HG03575 (cell line): ENCODE results near the gene RAB11FIP4.
"Not testable (repeated sequence)": the region's sequence is repeated elsewhere in the genome, so short reads cannot be mapped to it uniquely, and the experiment has no call there.

Source experiments
- ATAC-seq: cut with Tn5 transposase; IDR thresholded peaks from one replicate; pipeline ENCODE4 v1.9.1; 2021; ENCODE audit not compliant: unreplicated experiment, insufficient number of reproducible peaks, low FRiP score; ENCODE audit errors: extremely low read depth

Gene RAB11FIP4

DNA sequence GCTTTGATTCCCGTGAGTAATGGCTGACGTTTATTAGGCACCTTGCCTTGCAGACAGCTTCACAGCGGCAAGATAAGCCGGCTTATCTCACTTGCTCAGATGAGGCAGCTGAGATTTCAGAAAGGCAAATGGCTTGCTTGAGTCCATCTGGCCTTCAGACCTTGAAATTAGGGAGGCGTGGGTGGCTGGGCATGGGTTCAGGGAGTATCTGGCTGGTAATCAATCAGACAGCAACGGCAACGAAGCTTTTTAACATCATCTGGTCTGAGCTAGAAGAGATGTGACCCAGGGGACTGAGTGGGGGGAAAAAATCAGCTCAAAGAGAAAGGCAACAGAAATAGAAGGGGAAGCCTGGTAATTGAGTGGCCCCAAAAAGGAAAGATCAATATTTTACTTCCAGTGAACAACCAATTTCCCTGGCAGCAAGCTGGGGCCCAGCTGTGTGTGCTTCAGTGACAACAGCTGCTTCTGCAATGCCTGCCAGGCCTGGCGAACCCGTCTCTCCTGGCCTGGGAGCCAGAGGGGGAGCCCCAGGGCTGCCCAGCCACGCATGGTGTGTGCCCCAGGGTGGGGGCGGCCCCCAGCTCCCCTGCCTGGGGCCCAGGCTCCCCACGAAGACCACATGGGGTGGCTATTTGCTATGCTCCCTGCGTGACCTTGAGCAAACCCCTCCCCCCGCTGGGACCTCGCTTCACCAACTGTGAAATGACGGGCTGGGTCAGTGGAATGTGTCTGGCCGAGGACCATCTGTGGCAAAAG is 34.0 kb downstream of the RAB11FIP4 start:
- no peak for ATAC-seq

DNA sequence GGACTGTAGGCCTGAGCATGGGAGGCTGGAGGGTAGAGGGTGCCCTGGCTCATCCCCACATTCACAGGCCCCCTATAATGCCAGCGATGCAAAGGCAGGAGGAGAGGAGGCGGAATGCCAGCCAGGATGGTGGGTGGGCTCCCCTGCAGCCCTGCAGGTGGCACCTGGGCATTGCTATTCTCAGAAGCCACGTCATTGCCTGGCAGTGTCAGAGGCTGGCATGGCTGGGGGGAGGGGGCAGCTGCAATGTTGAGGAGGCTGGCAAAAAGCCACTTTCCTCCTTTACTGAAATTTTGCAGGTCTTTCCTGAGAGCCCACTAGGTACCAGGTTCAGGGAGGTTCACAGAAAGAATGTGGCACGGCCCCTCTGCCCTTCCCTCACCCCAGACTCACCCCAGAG is 36.2 kb downstream of the RAB11FIP4 start:
- ATAC-seq, result no peak

DNA sequence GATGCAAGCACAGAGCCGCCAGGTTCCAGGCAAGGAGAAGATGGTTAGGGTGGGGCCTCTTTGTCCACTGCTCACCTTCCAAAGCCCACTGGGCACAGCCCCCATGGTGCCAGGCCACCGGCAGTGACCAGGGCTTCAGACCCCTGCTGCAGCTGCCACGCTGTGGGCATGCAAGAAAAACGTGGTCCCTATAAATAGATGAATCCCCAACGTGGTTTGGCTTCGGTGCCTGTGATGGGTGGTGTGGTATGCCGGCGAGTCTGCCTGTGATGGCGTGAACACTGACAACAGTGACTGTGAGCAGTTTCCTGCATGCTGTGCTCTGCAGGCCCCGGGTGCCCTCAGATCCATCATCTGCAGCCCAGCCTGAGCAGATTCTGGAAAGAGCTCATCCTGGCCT is 36.6 kb downstream of the RAB11FIP4 start:
- no peak for ATAC-seq

DNA sequence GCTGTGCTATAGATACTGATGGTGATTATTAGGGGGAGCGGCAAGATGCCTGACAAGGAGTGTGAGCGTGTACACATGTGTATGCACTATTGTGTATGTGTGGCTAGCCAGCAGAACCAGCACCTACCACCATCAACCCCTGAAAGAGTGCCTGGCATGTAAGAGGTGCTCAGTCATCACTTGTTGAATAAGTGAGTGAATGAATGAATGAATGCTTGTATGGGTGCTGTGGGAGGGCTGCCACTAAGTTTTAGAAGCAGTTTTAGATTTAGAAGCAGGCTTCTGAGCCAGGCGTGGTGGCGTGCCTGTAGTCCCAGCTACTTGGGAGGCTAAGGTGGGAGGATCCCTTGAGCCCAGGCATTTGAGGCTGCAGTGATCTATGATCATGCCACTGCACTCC is 37.0 kb downstream of the RAB11FIP4 start:
- no peak for ATAC-seq

DNA sequence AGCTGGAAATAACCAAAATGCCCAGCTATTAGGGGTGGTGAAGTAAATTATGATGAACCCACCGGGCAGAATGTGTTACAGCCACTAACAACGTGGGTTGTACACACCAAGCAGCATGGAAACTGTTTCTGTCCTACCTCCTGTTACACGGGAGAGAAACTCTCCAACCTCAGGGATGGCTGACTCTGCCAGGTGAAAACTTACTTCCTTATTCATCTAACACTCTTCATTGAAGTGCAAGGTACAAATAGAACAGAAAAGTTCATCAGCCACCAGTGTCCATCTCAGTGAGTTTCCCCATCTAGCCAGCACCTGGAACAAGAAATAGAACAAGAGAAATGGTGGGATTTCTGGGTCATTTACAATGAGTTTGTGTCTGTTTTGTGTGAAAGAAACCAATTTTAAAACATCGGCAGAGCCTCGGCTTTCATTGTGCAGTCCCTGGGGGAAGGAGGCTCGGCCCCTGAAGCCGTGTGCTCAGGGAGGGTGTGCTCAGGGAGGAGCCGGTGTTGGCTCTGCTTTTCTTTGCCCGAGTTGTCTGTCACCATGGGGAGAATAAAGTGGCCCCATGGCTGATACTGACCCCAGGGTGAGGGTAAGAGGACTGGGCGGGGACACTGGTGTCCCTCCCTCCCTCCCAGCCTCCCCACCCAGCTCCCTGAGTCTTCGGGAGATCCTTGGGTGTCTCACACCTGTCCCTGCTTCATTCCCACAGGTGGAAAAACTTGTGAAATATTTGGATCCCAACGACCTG is 39.8 kb downstream of the RAB11FIP4 start:
- no peak for ATAC-seq

DNA sequence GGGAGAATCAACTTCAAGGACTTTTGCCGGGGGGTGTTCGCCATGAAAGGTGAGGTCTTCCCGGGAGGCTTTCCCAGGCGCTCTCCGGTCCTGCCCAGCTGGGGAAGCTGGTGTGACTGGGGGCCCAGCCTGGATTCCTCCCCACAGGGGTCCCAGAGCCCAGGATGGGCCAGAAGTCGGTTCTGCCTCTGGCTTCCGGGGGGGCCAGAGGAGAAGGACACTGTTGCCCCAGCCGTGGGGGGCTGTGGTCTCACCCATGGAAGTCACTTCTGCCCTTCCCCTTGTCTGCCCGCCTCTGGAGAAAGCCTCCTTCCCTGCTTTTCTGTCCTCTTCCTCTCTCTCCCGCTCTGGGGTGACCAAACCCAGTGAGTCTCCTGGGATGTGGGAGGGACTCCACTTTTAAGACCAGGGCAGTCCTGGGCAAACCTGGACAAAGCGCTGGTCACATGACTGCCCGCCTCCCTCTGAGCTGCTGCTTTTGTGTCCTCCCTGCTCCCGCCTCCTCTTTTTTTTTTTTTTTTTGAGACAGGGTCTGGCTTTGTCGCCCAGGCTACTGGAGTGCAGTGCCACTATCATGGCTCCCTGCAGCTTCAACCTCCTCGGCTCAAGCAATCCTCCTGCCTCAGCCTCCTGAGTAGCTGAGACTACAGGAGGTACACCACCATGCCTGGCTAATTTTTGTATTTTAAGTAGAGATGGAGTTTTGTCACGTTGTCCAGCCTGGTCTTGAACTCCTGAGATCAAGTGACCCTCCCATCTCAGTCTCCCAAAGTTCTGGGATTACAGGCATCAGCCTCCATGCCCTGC is 40.6 kb downstream of the RAB11FIP4 start:
- ATAC-seq, result no peak

DNA sequence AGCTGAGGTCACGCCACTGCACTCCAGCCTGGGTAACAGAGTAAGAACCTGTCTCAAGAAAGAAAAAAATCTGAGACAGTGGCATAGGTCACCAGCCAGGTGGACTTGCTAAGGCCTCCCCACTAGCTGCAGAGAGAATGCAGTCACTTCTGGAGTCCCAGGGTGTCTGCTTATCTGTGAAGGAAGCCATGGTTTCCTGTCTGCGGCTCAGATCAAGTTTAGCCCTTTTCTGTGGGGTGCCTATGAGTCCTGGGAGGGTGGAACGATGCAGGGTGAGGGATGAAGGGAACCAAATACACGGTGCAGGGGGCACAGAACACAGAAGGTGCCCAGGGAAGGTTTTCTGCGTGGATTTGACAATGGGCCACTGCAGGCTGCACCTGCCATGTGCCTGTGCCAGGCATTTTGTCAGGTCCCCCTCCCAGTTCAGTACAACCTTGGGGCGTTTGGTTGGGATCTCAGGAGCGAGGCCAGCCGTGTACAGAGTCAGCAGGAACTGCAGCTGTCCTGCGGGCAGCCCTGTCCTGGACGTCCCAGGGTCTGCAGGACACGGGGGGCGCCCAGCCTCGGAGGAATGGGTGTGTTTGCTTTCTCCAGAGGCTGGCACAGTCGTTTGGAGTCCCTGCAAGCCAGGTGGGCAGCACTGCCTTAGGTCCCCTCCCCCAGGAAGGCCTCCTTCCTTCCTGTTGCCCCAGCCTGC is 41.8 kb downstream of the RAB11FIP4 start:
- no peak for ATAC-seq

DNA sequence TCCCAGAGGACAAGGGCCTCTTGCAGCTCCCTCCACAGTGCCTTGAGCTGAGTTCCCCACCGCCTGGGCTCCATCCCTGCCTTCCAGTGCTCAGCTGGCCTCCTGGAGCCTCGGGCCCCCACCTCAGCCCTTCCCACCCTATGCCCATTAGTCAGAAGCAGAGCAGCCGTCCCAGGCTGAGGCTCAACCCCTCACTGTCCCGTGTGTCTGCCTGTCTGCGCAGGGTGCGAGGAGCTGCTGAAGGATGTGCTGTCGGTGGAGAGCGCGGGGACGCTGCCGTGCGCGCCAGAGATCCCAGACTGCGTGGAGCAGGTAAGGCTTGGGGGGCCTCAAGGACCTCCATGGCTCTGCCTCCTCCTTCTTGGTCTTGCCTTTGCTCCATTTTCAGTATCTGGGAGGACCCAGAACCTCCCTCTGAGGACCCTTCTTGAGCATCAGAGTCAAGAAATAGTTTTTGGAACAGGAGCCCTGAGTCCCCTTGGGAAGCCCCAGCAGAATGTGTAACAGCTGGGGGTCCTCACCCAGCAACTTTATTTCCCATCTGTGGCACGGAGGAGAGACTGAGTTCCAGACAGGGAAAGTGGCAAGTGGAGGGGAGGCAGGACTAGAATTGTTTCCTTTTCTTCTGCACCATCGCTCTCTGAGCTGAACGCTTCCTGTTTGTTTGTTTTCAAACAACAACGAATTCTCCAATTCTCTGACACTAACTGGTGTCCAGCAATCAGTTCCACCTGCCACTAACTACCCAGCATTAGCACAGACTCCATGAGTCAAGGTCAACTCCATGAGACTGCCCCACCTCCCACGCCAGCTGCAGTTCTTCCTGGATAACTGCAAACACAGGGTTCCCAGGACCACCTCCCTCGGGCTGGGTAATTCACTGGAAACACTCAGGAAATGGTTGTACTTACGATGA is 42.6 kb downstream of the RAB11FIP4 start:
- ATAC-seq, result no peak

DNA sequence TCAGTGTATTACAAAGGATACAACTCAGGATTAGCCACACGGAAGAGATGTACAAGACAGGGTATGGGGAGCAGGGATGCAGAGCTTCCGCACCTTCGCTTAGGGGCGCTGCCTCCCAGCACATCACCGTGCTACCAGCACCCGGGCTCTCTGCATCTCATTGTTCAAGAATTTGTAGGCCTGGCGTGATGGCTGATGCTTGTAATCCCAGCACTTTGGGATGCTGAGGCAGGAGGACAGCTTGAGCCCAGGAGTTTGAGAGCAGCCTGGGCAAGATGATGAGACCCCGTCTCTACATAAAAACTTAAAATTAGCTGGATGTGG is 43.2 kb downstream of the RAB11FIP4 start:
- ATAC-seq, result no peak

DNA sequence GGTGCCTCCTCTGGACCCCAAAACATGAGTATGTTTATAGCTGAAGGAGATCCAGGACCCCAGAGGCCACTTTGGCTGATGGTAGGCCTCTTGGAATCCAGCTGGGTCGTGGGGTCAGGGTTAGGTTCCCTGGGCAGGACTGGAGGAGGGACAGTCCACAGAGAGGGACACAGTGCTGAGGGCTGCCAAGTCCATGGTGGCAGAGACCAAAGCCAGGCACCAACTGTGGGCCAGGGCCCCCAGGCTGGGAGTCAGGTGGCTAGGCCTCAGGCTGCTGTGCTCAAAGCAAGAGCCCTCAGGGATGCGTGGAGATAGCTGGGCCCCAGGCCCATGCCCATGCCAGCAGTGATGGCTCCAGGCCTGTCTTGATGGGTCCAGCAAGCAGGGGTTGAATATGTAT is 44.1 kb downstream of the RAB11FIP4 start:
- ATAC-seq, result no peak

DNA sequence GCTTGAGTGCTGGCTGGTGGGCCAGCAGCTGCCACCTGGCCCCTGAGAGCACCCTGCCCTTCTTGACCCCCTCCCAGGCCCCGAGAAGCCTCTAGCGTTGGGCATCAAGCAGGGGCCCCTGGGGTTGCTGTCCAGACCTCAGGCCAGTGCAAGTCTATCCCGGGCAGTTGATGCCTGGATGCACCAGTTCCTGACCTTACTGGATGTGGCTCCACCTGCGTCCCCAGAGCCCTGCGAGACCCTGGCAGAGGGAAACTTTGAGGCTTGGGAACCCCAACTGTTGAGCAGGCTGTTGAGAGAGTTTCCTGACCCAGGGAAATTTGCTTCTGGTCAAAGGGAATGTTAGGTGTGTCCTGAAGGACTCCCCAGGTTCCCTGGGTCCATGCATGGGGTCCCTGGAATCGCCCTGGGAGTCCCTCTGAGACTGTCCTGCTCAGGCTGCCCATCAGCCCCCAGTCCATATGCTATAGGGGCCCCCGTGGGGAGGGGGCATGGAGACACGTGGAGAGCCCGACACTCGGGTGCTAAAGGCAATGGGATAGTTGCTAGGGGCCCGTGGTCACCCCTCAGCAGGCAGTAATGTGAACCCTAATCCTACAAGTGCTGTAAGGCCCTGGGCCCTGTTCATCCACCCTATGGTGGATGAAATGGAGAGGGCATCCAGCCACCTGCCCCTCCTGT is 46.4 kb downstream of the RAB11FIP4 start:
- no peak for ATAC-seq

DNA sequence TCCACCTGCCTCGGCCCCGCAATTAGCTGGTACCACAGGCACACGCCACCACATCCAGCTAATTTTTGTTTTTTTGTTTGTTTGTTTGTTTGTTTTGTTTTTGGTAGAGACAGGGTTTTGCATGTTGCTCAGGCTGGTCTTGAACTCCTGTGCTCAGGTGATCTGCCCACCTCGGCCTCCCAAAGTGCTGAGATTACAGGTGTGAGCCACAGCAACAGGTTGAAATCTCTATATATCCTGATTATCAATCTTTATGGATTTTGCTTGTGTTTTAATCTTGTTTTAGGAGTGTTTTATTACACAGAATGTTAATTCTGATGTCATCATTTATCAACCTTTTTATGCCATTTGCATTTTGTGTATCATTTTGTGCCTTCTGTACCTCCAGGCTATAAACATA is 48.2 kb downstream of the RAB11FIP4 start:
- no peak for ATAC-seq

DNA sequence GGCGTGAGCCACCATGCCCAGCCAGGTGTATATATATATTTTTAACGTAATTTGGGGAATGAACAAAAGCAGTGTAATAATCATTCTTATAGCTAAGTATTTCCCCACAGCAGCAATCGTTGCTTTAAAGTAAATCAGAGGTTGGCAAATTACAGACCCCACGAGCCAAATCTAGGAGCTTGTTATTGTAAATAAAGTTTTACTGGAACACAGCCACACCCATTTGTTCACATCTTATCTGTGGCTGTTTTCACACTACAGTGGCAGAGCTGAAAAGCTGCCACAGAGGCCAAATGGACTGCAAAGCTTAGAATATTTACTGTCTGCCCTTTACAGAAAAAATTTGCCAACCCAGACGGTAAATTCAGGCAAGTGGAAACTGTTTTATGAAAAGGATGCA is 50.8 kb downstream of the RAB11FIP4 start:
- ATAC-seq, result no peak

DNA sequence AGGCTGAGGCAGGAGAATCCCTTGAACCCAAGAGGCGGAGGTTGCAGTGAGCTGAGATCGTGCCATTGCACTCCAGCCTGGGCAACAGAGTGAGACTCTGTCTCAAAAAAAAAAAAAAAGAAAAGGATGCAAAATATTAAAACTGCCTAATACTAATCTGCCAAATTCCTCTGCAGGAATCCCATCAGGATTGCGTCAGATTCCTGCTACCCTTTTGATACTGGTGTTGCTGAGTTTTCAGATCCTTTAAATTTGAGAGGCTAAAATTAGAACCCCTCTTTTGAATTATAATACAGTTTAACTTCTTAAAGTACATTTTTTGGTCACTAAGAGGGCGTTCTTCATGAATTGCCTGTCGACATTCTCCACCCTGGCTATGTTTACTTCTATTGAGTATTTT is 51.4 kb downstream of the RAB11FIP4 start:
- not testable (repeated sequence) for ATAC-seq

DNA sequence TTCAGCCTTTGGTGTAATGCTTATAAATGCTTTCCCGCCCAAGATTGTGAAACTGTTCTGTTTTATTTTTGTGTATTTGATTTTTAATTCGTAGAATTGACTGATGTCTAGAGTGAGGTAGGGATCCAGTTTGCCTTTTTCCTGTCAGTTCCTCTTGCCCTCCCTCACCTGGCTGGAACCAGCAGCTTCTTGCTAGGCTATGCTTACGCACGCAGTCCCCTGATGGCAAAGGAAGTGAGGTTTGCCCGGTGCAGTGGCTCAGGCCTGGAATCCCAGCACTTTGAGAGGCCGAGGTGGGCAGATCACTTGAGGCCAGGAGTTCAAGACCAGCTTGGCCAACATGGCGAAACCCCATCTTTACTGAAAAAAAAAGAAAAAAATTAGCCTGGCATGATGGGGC is 51.9 kb downstream of the RAB11FIP4 start:
- ATAC-seq, result no peak

DNA sequence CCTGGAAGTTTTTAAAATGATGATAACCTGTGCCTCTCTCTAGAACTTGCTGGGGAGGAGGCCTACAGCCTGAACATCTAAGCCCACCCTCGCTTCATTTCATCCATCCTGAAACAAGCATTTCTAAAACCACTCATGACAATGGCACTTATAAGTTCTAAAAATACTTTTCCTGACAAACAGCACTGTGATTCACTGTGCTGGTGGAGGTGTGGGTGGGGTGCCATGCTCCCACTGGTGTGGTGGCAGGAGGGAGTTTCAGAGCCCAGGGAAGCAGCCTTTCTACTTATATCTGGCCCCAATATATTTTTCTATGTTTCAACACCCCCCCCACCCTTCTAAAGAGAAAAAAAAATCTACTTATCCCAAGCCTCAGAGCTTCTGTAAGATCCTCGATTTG is 52.6 kb downstream of the RAB11FIP4 start:
- no peak for ATAC-seq

DNA sequence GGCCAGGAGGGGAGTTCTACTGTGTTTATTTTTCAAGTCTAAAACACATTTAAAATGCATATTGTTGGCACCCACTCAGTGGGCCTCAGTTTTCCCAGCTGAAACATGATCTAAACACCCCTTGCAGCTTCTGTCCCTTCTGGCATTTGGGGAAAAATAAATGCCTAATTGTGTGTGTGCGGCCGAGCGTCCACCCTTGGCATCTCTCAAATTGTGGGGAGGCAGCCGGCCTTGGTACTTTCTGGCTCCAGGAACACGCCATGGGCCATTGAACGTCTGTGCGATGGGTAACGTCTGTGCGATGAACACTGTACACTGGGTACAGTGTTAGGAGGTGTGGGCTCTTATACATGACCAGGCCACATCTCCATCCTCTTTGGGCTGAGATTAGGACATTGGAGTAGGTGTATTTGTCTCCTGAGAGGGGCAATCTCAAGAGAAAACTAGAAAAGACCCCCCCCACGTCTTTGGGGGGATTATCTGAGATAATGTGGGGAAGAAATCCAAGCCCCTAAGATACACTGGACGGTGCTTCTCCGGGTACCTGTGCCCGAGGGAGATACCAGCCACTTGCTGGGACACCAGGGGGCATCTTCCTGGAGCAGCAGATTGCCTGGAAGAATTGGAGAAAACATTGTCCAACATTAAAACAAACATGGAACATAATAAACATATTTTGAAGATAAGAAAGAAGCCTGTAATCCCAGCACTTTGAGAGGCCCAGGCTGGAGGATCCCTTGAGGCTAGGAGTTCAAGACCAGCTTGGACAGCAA is 54.9 kb downstream of the RAB11FIP4 start:
- no peak for ATAC-seq
